ENCODE measurements around the gene TMEM258.

The TMEM258 gene

GRCh38 chr11:61778357-61778886 lies 14.0 kb downstream of the TMEM258 start:
- peak overlapping the region; percentile 27 for H3K4me3 Mint-ChIP-seq
- H3K27ac Mint-ChIP-seq = no peak overlapping the region
- H3K27me3 Mint-ChIP-seq = no peaks in the 10 kb centered on the region
- no peaks in the 10 kb centered on the region for H3K9me3 Mint-ChIP-seq (ENCODE audit: low read depth)
- H3K4me1 Mint-ChIP-seq (ENCODE audit: low read depth) = peaks cover 12% of the 10 kb centered on the region
- H3K36me3 Mint-ChIP-seq = no peaks in the 10 kb centered on the region

GRCh38 chr11:61777234-61778090 lies 14.9 kb downstream of the TMEM258 start:
- H3K27me3 Mint-ChIP-seq = no peaks in the 10 kb centered on the region
- H3K4me1 Mint-ChIP-seq (ENCODE audit: low read depth) = peaks cover 12% of the 10 kb centered on the region
- no peaks in the 10 kb centered on the region for H3K9me3 Mint-ChIP-seq (ENCODE audit: low read depth)
- no peak overlapping the region for H3K27ac Mint-ChIP-seq
- H3K36me3 Mint-ChIP-seq = no peaks in the 10 kb centered on the region
- H3K4me3 Mint-ChIP-seq = peak overlapping the region; percentile 52

- peaks cover 12% of the 10 kb centered on the region for H3K4me1 Mint-ChIP-seq (ENCODE audit: low read depth)
- no peaks in the 10 kb centered on the region for H3K27me3 Mint-ChIP-seq
- H3K4me3 Mint-ChIP-seq = peak overlapping the region; percentile 52
- H3K36me3 Mint-ChIP-seq = no peaks in the 10 kb centered on the region
- no peak overlapping the region for H3K27ac Mint-ChIP-seq
- H3K9me3 Mint-ChIP-seq (ENCODE audit: low read depth) = no peaks in the 10 kb centered on the region
These were observed 15.8 kb downstream of the TMEM258 start for GRCh38 chr11:61776561-61777075.

GRCh38 chr11:61775606-61776554 lies 16.5 kb downstream of the TMEM258 start:
- no peaks in the 10 kb centered on the region for H3K9me3 Mint-ChIP-seq (ENCODE audit: low read depth)
- no peaks in the 10 kb centered on the region for H3K36me3 Mint-ChIP-seq
- peaks cover 12% of the 10 kb centered on the region for H3K4me1 Mint-ChIP-seq (ENCODE audit: low read depth)
- H3K27ac Mint-ChIP-seq = no peak overlapping the region
- no peak overlapping the region for H3K4me3 Mint-ChIP-seq
- H3K27me3 Mint-ChIP-seq = no peaks in the 10 kb centered on the region

- H3K4me1 Mint-ChIP-seq (ENCODE audit: low read depth) = peaks cover 12% of the 10 kb centered on the region
- H3K4me3 Mint-ChIP-seq = no peak overlapping the region
- no peaks in the 10 kb centered on the region for H3K36me3 Mint-ChIP-seq
- no peaks in the 10 kb centered on the region for H3K9me3 Mint-ChIP-seq (ENCODE audit: low read depth)
- H3K27ac Mint-ChIP-seq = no peak overlapping the region
- H3K27me3 Mint-ChIP-seq = no peaks in the 10 kb centered on the region
These were observed 17.3 kb downstream of the TMEM258 start for GRCh38 chr11:61775106-61775505.

- H3K27me3 Mint-ChIP-seq = no peaks in the 10 kb centered on the region
These were observed 18.0 kb downstream of the TMEM258 start for GRCh38 chr11:61774411-61774810.

GRCh38 chr11:61773809-61774208 lies 18.6 kb downstream of the TMEM258 start:
- H3K27ac Mint-ChIP-seq = no peak overlapping the region
- no peaks in the 10 kb centered on the region for H3K27me3 Mint-ChIP-seq
- no peak overlapping the region for H3K4me3 Mint-ChIP-seq
- no peaks in the 10 kb centered on the region for H3K36me3 Mint-ChIP-seq
- H3K9me3 Mint-ChIP-seq (ENCODE audit: low read depth) = no peaks in the 10 kb centered on the region
- H3K4me1 Mint-ChIP-seq (ENCODE audit: low read depth) = peaks cover 12% of the 10 kb centered on the region

More at GRCh38 chr11:61774411-61774810, 18.0 kb downstream of the TMEM258 start:
- H3K9me3 Mint-ChIP-seq (ENCODE audit: low read depth) = no peaks in the 10 kb centered on the region
- H3K4me1 Mint-ChIP-seq (ENCODE audit: low read depth) = peaks cover 12% of the 10 kb centered on the region
- H3K36me3 Mint-ChIP-seq = no peaks in the 10 kb centered on the region
- no peak overlapping the region for H3K27ac Mint-ChIP-seq
- H3K4me3 Mint-ChIP-seq = no peak overlapping the region

GRCh38 chr11:61773356-61773755 lies 19.0 kb downstream of the TMEM258 start:
- Mint-ChIP-seq H3K27ac (no peak overlapping the region), H3K27me3 (no peaks in the 10 kb centered on the region), H3K4me3 (no peak overlapping the region), H3K4me1 (ENCODE audit: low read depth) (peaks cover 12% of the 10 kb centered on the region), H3K9me3 (ENCODE audit: low read depth) (no peaks in the 10 kb centered on the region), H3K36me3 (no peaks in the 10 kb centered on the region)

- H3K27ac Mint-ChIP-seq = no peak overlapping the region
- H3K27me3 Mint-ChIP-seq = no peaks in the 10 kb centered on the region
- no peaks in the 10 kb centered on the region for H3K9me3 Mint-ChIP-seq (ENCODE audit: low read depth)
- no peak overlapping the region for H3K4me3 Mint-ChIP-seq
- H3K4me1 Mint-ChIP-seq (ENCODE audit: low read depth) = peaks cover 5% of the 10 kb centered on the region
- no peaks in the 10 kb centered on the region for H3K36me3 Mint-ChIP-seq
These were observed 20.4 kb downstream of the TMEM258 start for GRCh38 chr11:61771985-61772455.

- Mint-ChIP-seq H3K27ac (no peak overlapping the region), H3K4me1 (ENCODE audit: low read depth) (no peaks in the 10 kb centered on the region), H3K27me3 (no peaks in the 10 kb centered on the region), H3K36me3 (no peaks in the 10 kb centered on the region), H3K9me3 (ENCODE audit: low read depth) (no peaks in the 10 kb centered on the region), H3K4me3 (no peak overlapping the region)
These were observed 21.1 kb downstream of the TMEM258 start for GRCh38 chr11:61771195-61771894.

- Mint-ChIP-seq H3K9me3 (ENCODE audit: low read depth) (no peaks in the 10 kb centered on the region), H3K4me3 (no peak overlapping the region), H3K36me3 (no peaks in the 10 kb centered on the region), H3K27me3 (no peaks in the 10 kb centered on the region), H3K4me1 (ENCODE audit: low read depth) (no peaks in the 10 kb centered on the region), H3K27ac (no peak overlapping the region)
These were observed 22.3 kb downstream of the TMEM258 start for GRCh38 chr11:61769946-61770683.

- H3K36me3 Mint-ChIP-seq = no peaks in the 10 kb centered on the region
- H3K27me3 Mint-ChIP-seq = no peaks in the 10 kb centered on the region
- H3K9me3 Mint-ChIP-seq (ENCODE audit: low read depth) = no peaks in the 10 kb centered on the region
These were observed 23.1 kb downstream of the TMEM258 start for GRCh38 chr11:61769169-61769920.

GRCh38 chr11:61768376-61769076 lies 23.9 kb downstream of the TMEM258 start:
- no peak overlapping the region for H3K4me3 Mint-ChIP-seq
- no peak overlapping the region for H3K27ac Mint-ChIP-seq
- no peaks in the 10 kb centered on the region for H3K36me3 Mint-ChIP-seq
- H3K4me1 Mint-ChIP-seq (ENCODE audit: low read depth) = no peaks in the 10 kb centered on the region
- H3K9me3 Mint-ChIP-seq (ENCODE audit: low read depth) = no peaks in the 10 kb centered on the region
- no peaks in the 10 kb centered on the region for H3K27me3 Mint-ChIP-seq

More at GRCh38 chr11:61769169-61769920, 23.1 kb downstream of the TMEM258 start:
- no peak overlapping the region for H3K4me3 Mint-ChIP-seq
- H3K4me1 Mint-ChIP-seq (ENCODE audit: low read depth) = no peaks in the 10 kb centered on the region
- no peak overlapping the region for H3K27ac Mint-ChIP-seq

All from activated naive CD8-positive, alpha-beta T cell (primary cell).